K562 (cell line): ENCODE results near the gene SLC40A1. TPM values are rescaled to one million over a fixed set of nuclear protein-coding genes. Genes with fewer than 3 reads are reported as not detected.

Source experiments
- CBFA2T2 ChIP-seq: fragments of 450-650 bp; conservative IDR thresholded peaks from 2 replicates; pipeline ENCODE4 v1.6.1; 2017; ENCODE audit warnings: mild to moderate bottlenecking
- CBX1 ChIP-seq: sonication (generic); IDR thresholded peaks from 2 replicates; pipeline ENCODE4 v1.6.1; 2016; ENCODE audit warnings: antibody characterized with exemption, low read depth, mild to moderate bottlenecking
- CHD2 ChIP-seq: IDR thresholded peaks from 2 replicates; pipeline ENCODE4 v1.6.1; 2011; ENCODE audit warnings: low read depth, low read length
- CUX1 ChIP-seq: fragments of 200-800 bp; sonication (Bioruptor generic); IDR thresholded peaks from 2 replicates; pipeline ENCODE4 v1.6.1; 2016; ENCODE audit warnings: missing genetic modification characterization, missing compliant biosample characterization
- DLX4 ChIP-seq: fragments of 250-450 bp; sonication (Bioruptor Pico); IDR thresholded peaks from 2 replicates; pipeline ENCODE4 v1.6.1; 2021; ENCODE audit warnings: mild to moderate bottlenecking
- DPF2 ChIP-seq: fragments of 450-650 bp; IDR thresholded peaks from 2 replicates; pipeline ENCODE4 v1.6.1; 2016
- FOXK1 ChIP-seq: sonication (generic); formaldehyde crosslinking; IDR thresholded peaks from 2 replicates; pipeline ENCODE4 v1.8.0; 2022; ENCODE audit warnings: missing genetic modification reagents, mild to moderate bottlenecking, borderline replicate concordance
- FOXP1 ChIP-seq: sonication (generic); formaldehyde crosslinking; IDR thresholded peaks from 2 replicates; pipeline ENCODE4 v1.8.0; 2022; ENCODE audit warnings: mild to moderate bottlenecking, missing genetic modification reagents
- HNRNPK ChIP-seq: fragments of 200-400 bp; formaldehyde crosslinking; IDR thresholded peaks from one replicate; pipeline ENCODE4 v1.6.1; 2018; ENCODE audit warnings: mild to moderate bottlenecking, low read depth, low read length; ENCODE audit not compliant: poor library complexity, severe bottlenecking
- HOXB6 ChIP-seq: fragments of 250-450 bp; sonication (Bioruptor Pico); IDR thresholded peaks from 2 replicates; pipeline ENCODE4 v1.5.1; 2022; ENCODE audit warnings: mild to moderate bottlenecking, borderline replicate concordance
- ILF3 ChIP-seq: fragments of 450-650 bp; IDR thresholded peaks from 2 replicates; pipeline ENCODE4 v1.6.1; 2018; ENCODE audit warnings: antibody characterized with exemption, mild to moderate bottlenecking, moderate library complexity, borderline replicate concordance
- IRF2 ChIP-seq: sonication (generic); formaldehyde crosslinking; IDR thresholded peaks from 2 replicates; pipeline ENCODE4 v1.8.1; 2022; ENCODE audit warnings: mild to moderate bottlenecking, missing genetic modification reagents
- KAT2B ChIP-seq: IDR thresholded peaks from one replicate; pipeline ENCODE4 v1.6.1; 2012; ENCODE audit warnings: low read depth, mild to moderate bottlenecking, control low read depth, inconsistent platforms, low read length, moderate library complexity
- MED1 ChIP-seq: sonication (generic); formaldehyde crosslinking; IDR thresholded peaks from 2 replicates; pipeline ENCODE4 v1.8.1; 2023; ENCODE audit warnings: missing genetic modification reagents, borderline replicate concordance
- MNT ChIP-seq, 2 experiments: fragments of 450-650 bp; conservative IDR thresholded peaks; 2 replicates each; pipeline ENCODE4 v1.6.1; 2017; ENCODE audit warnings: mild to moderate bottlenecking in 2 of 2, moderate library complexity in 2 of 2
- NBN ChIP-seq: fragments of 450-650 bp; IDR thresholded peaks from 2 replicates; pipeline ENCODE4 v1.6.1; 2016; ENCODE audit warnings: low read depth, mild to moderate bottlenecking
- NFRKB ChIP-seq: fragments of 450-650 bp; IDR thresholded peaks from 2 replicates; pipeline ENCODE4 v1.6.1; 2016; ENCODE audit warnings: low read depth
- PHB2 ChIP-seq: fragments of 450-650 bp; IDR thresholded peaks from 2 replicates; pipeline ENCODE4 v1.6.1; 2017; ENCODE audit warnings: low read depth
- RUNX1 ChIP-seq: sonication (generic); IDR thresholded peaks from 2 replicates; pipeline ENCODE4 v1.6.1; 2016; ENCODE audit warnings: antibody characterized with exemption, low read depth
- TEAD4 ChIP-seq, 2 experiments: sonication (generic) in 1 of 2; formaldehyde crosslinking in 1 of 2; IDR thresholded peaks; 2 replicates each; pipeline versions ENCODE4 v1.6.1 to v1.8.0; 2012 to 2022; ENCODE audit warnings: borderline replicate concordance in 1 of 2, inconsistent platforms in 1 of 2, low read length in 1 of 2, mild to moderate bottlenecking in 1 of 2, missing genetic modification reagents in 1 of 2
- polyA plus RNA-seq, 8 experiments: library from polyadenylated mRNA; depleted of rRNA in 4 of 8; stranded (reverse) in 5 of 8; unstranded in 3 of 8; fragments of >200 nt; fragmentation: Nextera tagmentation in 2 of 8; fragmentation: Illumina TruSeq in 1 of 8; extraction: Ambion mirVana in 2 of 8; extraction: Trizol in 1 of 8; gene quantifications; 2 replicates each; pipeline versions ENCODE4 v1.2.1 to v1.2.3, GENCODE V29; 2011 to 2014; ENCODE audit warnings: inconsistent platforms in 1 of 8, missing spikeins in 1 of 8
- total RNA-seq, 7 experiments: library from RNA; depleted of rRNA in 6 of 7; stranded (reverse); fragments of >200 nt in 6 of 7; fragmentation: Illumina TruSeq in 2 of 7; extraction: Trizol in 2 of 7; gene quantifications; 2 replicates each; pipeline versions ENCODE4 v1.2.1 to v1.2.3, GENCODE V29; 2011 to 2021; ENCODE audit warnings: low replicate concordance in 1 of 7
- TF ChIP-seq, protein P1 (sequence below): fragments of 450-650 bp; IDR thresholded peaks from 2 replicates; pipeline ENCODE4 v1.6.1; 2018; ENCODE audit warnings: mild to moderate bottlenecking, low read depth; ENCODE audit not compliant: partially characterized antibody

The SLC40A1 gene
- total and polyA plus RNA-seq, 9 of the 15 experiments (the other 6 are each of a cell fraction or from before 2014, with no cell fraction given): 42.2 to 95.9 (median 54.9) TPM

DNA sequence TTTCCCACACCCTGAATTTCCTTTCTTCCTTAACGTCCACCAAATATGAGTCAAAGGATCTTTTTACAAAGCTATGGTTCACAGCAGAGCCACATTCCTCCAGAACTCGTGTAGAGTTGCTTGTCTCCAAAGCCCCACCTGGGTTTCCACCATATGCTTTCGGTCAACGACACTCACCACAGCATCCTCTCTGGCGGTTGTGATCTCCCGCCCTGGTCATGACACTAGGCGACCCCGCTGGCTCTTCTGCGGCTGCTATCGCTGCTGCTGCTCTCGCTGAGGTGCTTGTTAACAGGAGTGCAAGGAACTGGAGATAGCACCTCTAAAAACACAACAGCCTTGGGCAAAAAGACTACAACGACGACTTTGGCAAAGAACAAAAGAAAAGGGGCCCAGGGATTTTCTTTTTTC lies 340 bp downstream of the SLC40A1 start (continued):
- TF ChIP-seq MNT (conservative IDR thresholded peaks at IDR 0.05): no peak; a peak in 1 of 4 replicates
- TF ChIP-seq RUNX1: no peak
- TF ChIP-seq CUX1 (CRISPR knock-in tag): no peak
- TF ChIP-seq CBFA2T2: 0 out of 2 replicates have a peak, but pooled peaks have one; percentile 5
- no peak for TF ChIP-seq HOXB6 (CRISPR knock-in tag)
- TF ChIP-seq ILF3: no peak
- TF ChIP-seq NBN: 0 out of 2 replicates have a peak, but pooled peaks have one; percentile 17
- TF ChIP-seq DPF2: 0 out of 2 replicates have a peak, but pooled peaks have one; percentile 17
- TF ChIP-seq, protein P1, sequence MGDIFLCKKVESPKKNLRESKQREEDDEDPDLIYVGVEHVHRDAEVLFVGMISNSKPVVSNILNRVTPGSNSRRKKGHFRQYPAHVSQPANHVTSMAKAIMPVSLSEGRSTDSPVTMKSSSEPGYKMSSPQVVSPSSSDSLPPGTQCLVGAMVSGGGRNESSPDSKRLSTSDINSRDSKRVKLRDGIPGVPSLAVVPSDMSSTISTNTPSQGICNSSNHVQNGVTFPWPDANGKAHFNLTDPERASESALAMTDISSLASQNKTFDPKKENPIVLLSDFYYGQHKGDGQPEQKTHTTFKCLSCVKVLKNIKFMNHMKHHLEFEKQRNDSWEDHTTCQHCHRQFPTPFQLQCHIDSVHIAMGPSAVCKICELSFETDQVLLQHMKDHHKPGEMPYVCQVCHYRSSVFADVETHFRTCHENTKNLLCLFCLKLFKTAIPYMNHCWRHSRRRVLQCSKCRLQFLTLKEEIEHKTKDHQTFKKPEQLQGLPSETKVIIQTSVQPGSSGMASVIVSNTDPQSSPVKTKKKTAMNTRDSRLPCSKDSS: no peak
- no peak for TF ChIP-seq DLX4 (CRISPR knock-in tag)
- TF ChIP-seq PHB2: no peak
- peak; percentile 9; the same call in 1 of the 2 replicates for TF ChIP-seq CBX1
- TF ChIP-seq MED1: no peak
- no peak for TF ChIP-seq FOXP1 (CRISPR knock-in tag)
- no peak for TF ChIP-seq FOXK1
- no peak for TF ChIP-seq KAT2B
- TF ChIP-seq IRF2 (CRISPR knock-in tag): no peak
- no peak for TF ChIP-seq HNRNPK
- TF ChIP-seq CHD2: no peak
- TF ChIP-seq TEAD4 (IDR thresholded peaks at IDR 0.05; ENCODE audit: low read length): peak; percentile 36; the same call in 1 of the 2 replicates
- TF ChIP-seq TEAD4 (CRISPR knock-in tag; IDR thresholded peaks at IDR 0.05; ENCODE audit: borderline replicate concordance): no peak
- 0 out of 2 replicates have a peak, but pooled peaks have one; percentile 35 for TF ChIP-seq NFRKB
